Suppressor macrophage (primary cell): ENCODE data around the gene TBK1.
"Not testable (repeated sequence)": the region's sequence is repeated elsewhere in the genome, so short reads cannot be mapped to it uniquely, and the experiment has no call there.

Experiments used
- DNase-seq, 4 experiments: peaks; one replicate each; pipeline ENCODE4 v3.0.0-alpha.2; 2020 to 2022

TBK1 gene

DNA sequence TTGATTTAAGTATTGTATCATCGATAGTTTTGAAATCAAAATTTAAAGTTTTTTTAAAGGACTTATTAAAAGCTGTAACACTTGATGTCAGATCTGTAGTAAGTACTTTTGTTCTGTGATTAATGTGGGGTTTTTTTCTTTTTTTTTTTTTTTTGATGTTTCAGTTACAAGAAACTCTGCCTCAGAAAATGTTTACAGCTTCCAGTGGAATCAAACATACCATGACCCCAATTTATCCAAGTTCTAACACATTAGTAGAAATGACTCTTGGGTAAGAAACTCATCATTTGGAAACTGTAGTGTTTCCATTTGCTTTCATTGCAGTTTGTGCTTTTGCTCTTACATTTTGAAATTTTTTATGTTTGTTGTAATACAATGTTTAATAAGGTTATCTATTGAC is 45.6 kb downstream of the TBK1 start:
- DNase-seq, result no peak

DNA sequence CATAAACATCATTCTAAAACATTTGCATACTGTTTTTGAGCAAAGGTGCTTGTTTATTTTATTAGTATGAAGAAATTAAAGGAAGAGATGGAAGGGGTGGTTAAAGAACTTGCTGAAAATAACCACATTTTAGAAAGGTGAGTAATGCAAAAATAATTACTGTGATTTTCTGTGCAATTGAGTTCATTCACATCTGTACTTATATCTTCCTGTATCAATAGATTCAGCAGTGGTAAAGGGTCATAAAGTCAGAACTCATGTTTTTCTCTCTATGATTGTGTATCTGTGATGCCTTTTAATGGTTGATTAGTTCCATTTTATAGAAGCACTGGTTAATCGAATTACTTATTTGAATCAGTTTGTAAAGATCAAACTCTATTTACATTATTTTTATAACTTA is 46.0 kb downstream of the TBK1 start:
- no peak for DNase-seq

DNA sequence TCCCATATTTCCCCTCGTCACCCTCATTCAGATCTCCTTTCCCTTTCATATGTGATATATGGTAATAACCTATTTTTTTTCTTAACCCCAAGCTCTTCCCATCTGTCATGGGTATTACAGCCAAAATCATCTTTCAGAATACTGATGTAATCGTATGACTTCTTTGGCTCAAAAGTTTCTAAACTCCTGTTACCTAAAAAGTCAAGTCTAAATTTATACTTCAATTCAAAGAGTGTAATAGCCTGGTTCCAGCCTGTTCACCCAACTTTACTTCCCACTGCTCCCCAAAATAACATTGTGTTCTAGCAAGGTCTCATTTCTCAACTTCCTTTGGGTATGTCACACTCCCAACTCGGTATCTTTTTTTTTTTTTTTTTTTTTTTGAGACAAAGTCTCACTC is 48.5 kb downstream of the TBK1 start:
- peak; percentile 27 to 87 (median 64) for DNase-seq

GRCh38 chr12:64501486-64501885 is 49.6 kb downstream of the TBK1 start:
- DNase-seq, result peak in 3 of 4 experiments; percentile 2 to 52 (median 20)

GRCh38 chr12:64506955-64507354 is 55.0 kb downstream of the TBK1 start:
- DNase-seq, result no peak

DNA sequence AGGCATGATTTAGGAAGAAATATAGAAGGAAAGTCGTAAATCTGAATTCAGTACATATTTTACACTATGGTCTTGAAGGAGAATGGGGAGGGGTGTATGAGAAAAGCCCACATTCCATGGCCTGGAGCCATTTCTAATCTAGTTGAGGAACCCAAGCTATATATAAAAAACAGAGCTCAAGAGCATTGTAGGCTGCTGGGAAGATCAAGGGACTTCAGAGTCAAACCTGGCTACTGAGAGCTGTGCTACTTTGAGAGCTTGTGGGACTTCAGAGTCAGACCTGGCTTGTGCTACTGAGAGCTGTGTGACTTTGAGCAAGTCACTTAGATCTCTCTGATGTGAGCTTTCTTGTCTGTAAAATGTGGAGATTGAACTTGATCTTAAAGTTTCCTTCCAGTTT is 58.7 kb downstream of the TBK1 start:
- no peak for DNase-seq

- DNase-seq, result no peak
Observed at GRCh38 chr12:64518396-64518795, 66.5 kb downstream of the TBK1 start.

- DNase-seq, result no peak
Observed at GRCh38 chr12:64521833-64522232, 69.9 kb downstream of the TBK1 start.

DNA sequence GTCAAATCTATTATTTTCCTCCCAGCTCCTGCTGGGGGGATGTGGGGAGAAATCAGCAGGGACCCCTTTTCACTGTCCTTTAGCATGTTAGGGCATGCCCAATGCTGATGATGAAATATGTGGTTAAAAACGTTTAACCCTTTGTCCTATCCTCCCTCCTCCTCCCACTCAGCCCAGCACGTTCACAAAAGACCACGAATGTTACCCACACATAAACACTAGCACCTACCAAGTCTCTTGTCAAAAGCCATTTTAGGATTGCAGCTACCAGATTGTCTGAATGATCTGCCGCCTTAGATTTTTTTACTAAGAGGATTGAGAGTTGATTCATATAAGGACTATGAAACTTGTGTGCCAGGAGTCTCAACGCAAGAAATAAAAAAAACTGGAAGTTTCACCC is 70.4 kb downstream of the TBK1 start:
- no peak for DNase-seq

DNA sequence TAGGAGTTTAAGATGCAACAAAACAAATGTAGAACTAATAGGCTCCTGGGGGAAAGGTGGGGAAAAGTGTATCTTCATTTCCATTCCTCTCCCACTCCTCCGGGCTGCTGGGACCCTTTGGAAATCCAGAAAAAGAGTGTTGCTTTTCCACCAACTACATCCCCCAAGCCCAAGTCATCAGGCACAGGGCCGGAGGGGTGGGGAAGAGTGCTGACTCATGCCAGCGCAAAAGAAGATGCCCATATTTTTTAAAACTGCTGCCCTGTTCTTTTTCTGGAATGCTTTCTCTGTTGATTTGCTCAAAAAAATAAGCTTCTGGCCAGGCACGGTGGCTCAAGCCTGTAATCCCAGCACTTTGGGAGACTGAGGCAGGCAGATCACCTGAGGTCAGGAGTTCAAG is 70.9 kb downstream of the TBK1 start:
- DNase-seq, result no peak

DNA sequence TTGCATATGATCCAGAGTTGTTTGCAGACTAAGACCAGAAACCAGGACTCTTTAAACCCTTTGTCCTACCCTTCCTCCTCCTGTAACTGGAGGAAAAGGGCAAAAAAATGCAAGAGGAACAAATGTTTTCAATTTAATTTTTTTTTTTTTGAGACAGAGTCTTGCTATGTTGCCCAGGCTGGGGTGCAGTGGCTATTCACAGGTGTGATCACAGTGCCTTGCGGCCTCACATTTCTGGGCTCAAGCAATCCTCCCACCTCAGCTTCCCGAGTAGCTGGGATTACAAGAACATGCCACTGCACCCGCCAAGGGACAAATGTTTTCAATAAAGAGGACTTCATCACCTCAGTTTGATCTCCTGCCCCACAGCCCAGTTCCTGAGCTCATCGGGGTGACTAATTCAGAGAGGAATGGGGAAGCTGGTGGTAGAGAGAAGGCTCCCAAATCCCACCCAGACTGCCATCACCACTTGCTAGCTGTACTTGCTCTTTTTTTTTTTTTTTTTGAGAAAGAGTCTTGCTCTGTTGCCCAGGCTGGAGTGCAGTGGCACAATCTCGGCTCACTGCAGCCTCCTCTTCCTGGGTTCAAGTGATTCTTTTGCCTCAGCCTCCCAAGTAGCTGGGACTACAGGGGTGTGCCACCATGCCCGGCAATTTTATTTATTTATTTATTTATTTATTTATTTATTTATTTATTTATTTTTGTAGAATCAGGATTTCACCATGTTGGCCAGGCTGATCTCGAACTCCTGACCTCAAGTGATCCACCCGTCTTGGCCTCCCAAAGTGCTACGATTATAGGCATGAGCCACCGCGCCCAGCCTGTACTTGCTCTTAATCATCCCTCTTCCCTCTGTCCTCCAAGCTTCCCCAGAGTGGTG is 71.9 kb downstream of the TBK1 start:
- DNase-seq, result peak; percentile 52 to 74 (median 54)

DNA sequence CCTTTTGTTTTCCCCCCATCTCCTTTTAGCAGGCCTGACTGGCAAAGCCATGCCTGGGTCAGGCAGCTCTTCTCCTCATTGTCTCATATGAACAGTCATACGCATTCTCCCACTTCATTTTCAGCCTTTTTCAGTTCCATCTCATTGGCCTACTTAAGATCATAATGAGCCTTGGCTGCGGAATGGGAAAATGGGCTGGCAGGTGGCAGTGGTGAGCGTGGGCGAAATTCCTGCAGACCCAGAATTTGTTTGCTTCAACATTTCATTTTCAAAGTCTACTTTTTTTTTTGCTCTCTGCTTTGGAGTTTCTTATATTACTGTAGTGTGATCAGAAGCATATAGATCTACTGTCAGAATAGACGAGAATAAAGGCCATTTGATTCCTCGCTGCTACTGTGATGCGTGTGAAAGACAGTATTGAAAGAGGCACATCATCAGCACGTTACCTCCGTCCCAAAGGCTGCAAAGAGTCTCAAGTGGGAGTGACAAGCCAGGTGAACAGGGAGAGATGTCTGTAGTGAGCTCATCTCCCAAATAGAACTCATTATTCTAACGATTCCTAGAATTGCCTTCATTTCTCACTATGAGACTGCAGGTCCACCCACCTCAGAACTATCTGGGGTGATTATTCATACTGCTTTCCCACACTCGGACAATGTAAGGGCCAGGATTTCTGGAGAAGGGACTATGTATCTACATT is 73.7 kb downstream of the TBK1 start:
- no peak for DNase-seq

DNA sequence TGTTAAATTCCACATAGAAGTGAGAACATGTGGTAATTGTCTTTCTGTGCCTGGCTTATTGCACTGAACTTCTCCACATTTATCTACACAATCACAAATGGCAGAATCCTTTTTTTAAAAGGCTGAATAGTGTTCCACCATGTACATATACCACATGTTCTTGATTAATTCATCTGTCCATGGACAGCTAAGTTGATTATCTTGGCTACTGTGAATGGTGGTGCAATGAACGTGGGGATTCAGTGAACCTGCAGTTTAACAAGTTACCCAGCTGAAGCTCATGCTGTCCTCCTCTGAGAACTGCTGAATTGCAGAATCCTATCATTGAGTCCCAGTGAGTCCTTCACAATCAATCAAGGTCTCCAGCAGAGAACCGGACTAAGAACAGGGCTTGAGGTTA is 74.9 kb downstream of the TBK1 start:
- DNase-seq, result no peak

DNA sequence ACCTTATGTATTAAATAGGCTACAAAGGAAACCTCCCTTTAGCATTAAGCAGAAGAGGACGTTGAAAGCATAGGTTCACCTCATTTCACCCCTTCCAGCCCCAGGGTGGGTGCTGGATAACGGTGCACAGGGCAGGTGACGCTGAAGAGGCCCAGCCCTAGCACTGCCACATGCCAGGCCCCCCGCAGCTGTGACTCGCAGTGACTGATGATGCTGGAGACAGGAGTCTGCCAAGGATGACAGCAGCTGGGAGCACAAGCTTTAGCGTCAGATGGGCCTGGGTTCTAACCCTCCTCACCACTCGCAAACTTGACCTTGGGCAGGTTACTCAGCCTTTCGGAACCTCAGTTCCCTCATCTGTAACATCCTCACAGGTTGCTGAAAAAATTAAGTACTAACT is 76.7 kb downstream of the TBK1 start:
- DNase-seq, result no peak

GRCh38 chr12:64530566-64530965 is 78.6 kb downstream of the TBK1 start:
- no peak for DNase-seq

- no peak for DNase-seq
Observed at GRCh38 chr12:64531665-64532334, 79.9 kb downstream of the TBK1 start.

DNA sequence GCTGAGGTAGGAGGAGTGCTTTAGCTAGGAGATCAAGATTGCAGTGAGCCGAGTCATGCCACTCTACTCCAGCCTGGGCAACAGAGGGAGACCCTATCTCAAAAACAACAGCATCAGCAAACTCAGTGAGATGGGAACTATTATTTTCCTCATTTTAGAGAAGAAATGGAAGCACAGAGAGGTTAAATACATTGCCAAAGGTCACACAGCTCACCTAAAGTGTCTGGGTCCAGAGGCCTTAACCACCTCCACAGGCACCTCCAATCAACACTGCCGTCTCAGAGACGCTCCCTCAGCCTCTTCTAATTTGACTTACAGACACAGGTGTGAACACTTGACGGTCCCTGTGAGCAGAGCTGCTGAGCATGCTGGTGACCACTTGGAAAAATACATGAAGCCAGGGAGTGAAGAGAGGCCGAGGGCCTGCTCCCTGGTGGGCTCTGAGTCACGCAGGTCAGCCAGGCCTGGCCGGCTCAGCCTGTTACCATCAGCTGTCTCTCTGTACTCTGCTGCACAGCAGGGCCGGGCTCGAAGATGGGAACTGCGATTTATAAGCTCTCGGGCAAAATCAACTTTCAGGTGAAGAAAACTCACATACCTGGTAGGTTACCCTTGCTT is 80.9 kb downstream of the TBK1 start:
- DNase-seq, result no peak

GRCh38 chr12:64534672-64535199 is 82.8 kb downstream of the TBK1 start:
- no peak for DNase-seq

DNA sequence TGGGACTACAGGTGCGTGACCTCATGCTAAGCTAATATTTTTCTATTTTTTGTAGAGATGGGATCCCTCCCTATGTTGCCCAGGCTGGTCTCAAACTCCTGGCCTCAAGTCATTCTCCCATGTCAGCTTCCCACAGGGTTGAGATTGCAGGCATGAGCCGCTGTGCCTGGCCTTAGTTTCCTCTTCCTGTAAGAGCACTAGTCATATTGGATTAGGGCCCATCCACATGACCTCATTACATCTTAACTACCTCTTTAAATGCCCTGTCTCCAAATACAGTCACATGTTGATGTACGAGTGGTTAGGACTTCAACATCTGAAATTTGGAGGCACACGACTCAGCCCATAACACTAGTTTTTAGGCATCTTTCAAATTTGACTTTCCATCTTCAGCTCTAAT is 86.2 kb downstream of the TBK1 start:
- peak; percentile 47 to 73 (median 60) for DNase-seq

DNA sequence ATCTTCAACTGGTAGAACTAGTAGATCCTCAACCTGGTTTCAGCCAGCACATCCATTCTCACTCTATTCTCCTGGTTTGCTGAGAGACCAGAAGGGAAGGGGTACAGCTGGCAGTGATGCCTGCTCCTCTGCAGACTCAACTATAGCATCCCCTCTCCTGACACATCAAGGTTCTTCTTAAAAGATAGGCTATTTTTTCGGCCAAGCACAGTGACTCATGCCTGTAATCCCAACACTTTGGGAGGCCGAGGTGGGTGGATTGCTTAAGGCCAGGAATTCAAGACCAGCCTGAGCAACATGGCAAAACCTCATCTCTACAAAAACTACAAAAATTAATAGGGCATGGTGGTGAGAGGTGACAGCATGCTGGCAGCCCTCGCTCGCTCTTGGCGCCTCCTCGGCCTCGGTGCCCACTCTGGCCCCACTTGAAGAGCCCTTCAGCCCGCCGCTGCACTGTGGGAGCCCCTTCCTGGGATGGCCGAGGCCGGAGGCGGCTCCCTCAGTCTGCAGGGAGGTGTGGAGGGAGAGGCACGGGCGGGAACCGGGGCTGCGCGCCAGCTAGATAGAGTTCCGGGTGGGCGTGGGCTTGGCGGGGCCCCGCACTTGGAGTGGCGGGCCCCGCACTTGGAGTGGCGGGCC is 90.6 kb downstream of the TBK1 start:
- DNase-seq, result not testable (repeated sequence)

DNA sequence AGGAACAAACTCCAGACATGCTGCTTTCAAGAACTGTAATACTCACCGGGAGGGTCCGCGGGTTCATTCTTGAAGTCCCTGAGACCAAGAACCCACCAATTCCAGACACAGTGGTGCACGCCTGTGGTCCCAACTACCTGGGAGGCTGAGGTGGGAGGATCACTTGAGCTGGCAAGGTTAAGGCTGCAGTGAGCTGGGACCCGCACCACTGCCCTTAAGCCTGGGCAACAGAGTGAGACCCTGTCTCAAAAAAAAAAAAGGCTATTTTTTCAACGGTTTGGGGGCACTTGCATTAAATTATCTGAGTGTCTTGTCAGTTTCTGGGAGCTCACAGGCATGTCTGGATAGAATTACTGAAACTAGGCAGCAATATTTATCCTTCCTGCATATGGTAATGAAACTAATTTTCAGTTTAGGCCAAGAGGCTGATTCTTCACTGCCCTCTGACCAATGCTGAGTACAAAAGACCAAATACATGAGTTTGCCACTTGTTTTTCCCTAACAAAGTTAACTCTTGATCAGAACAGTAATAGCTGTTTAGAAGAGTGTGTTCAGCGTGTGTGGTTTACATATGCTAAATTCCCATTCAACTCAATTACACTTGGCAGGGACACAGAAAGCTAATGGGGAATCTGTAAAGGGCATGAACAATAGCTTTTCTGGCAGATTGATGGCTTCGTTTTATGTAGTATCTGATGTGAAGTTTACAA is 92.6 kb downstream of the TBK1 start:
- DNase-seq, result no peak

GRCh38 chr12:64545081-64545382 is 93.1 kb downstream of the TBK1 start:
- no peak for DNase-seq
